Adrenal gland (tissue), 5 donors: ENCODE data around the gene POLR2B.

Experiments used
- POLR2A ChIP-seq, 2 donors: fragments of 450-650 bp; IDR thresholded peaks; one replicate each; pipeline ENCODE4 v1.6.1; 2017; ENCODE audit warnings: antibody characterized with exemption in 2 of 2, mild to moderate bottlenecking in 2 of 2, moderate library complexity in 1 of 2
- TF ChIP-seq, protein P1 (sequence below), 6 experiments: fragments of 450-650 bp in 4 of 6; fragments of 200-600 bp in 2 of 6; sonication (generic) in 1 of 6; IDR thresholded peaks; 1 replicate in 5 of 6; 2 replicates in 1 of 6; pipeline versions ENCODE4 v1.5.1 to v1.8.0; 2016 to 2021; ENCODE audit warnings: antibody characterized with exemption in 6 of 6, mild to moderate bottlenecking in 2 of 6, moderate library complexity in 1 of 6
- donor health status: DM: no; HTN: no; CAD: no.

DNA sequence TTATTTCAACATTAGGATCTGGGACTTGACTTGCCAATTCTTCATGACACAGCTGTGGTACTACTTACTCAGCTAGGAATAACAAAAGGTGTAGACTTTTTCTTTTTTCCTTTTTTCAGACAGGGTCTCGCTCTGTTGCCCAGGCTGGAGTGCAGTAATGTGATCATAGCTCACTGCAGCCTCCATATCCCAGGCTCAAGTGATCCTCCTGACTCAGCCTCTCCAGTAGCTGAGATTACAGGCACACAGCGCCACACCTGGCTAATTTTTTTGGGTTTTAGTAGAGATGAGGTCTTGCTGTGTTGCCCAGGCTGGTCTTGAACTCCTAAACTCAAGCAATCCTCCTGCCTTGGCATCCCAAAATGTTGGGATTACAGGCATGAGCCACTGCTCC is 17.6 kb upstream of the POLR2B start:
- TF ChIP-seq, protein P1, sequence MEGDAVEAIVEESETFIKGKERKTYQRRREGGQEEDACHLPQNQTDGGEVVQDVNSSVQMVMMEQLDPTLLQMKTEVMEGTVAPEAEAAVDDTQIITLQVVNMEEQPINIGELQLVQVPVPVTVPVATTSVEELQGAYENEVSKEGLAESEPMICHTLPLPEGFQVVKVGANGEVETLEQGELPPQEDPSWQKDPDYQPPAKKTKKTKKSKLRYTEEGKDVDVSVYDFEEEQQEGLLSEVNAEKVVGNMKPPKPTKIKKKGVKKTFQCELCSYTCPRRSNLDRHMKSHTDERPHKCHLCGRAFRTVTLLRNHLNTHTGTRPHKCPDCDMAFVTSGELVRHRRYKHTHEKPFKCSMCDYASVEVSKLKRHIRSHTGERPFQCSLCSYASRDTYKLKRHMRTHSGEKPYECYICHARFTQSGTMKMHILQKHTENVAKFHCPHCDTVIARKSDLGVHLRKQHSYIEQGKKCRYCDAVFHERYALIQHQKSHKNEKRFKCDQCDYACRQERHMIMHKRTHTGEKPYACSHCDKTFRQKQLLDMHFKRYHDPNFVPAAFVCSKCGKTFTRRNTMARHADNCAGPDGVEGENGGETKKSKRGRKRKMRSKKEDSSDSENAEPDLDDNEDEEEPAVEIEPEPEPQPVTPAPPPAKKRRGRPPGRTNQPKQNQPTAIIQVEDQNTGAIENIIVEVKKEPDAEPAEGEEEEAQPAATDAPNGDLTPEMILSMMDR (IDR thresholded peaks at IDR 0.05): no peak
- TF ChIP-seq POLR2A (IDR thresholded peaks at IDR 0.05): no peak
